Measurements from ENCODE around the gene NPS. TPM values are rescaled to one million over a fixed set of nuclear protein-coding genes. Genes with fewer than 3 reads are reported as not detected.

NPS gene
- total RNA-seq, 2 donors from 2014 or later = not detected

- H3K36me3 ChIP-seq = no peaks in the 10 kb centered on the region
- no peaks in the 10 kb centered on the region for H3K4me1 ChIP-seq (ENCODE audit: control insufficient read depth in 1 of 2, low read depth in 2 of 2)
- no peak overlapping the region for H3K4me3 ChIP-seq
- H3K27me3 ChIP-seq (replicated peaks; ENCODE audit: insufficient read depth) = no peaks in the 10 kb centered on the region
- H3K27ac ChIP-seq = no peak overlapping the region
- H3K9me3 ChIP-seq = no peaks in the 10 kb centered on the region
- DNase-seq (ENCODE audit: low spot score) (no peak), ATAC-seq (ENCODE audit: insufficient number of reproducible peaks, low FRiP score, low read depth) (no peak)
- TF ChIP-seq CTCF (IDR thresholded peaks at IDR 0.05) = no peak
Measured at GRCh38 chr10:127527891-127528290, 21.2 kb upstream of the NPS start.

GRCh38 chr10:127532193-127532592, 16.9 kb upstream of the NPS start:
- no peak overlapping the region for H3K27ac ChIP-seq
- H3K4me1 ChIP-seq (ENCODE audit: control insufficient read depth in 1 of 2, low read depth in 2 of 2) = no peaks in the 10 kb centered on the region
- no peak for DNase-seq (ENCODE audit: low spot score)
- TF ChIP-seq CTCF (IDR thresholded peaks at IDR 0.05) = no peak
- no peak overlapping the region for H3K4me3 ChIP-seq
- H3K9me3 ChIP-seq = no peaks in the 10 kb centered on the region
- ATAC-seq (ENCODE audit: insufficient number of reproducible peaks, low FRiP score, low read depth) = no peak
- no peaks in the 10 kb centered on the region for H3K36me3 ChIP-seq
- H3K27me3 ChIP-seq (replicated peaks; ENCODE audit: insufficient read depth) = no peaks in the 10 kb centered on the region

GRCh38 chr10:127532659-127533058, 16.4 kb upstream of the NPS start:
- TF ChIP-seq CTCF (IDR thresholded peaks at IDR 0.05) = no peak
- H3K9me3 ChIP-seq = no peaks in the 10 kb centered on the region
- ATAC-seq (ENCODE audit: insufficient number of reproducible peaks, low FRiP score, low read depth) = no peak

GRCh38 chr10:127534074-127534473, 15.0 kb upstream of the NPS start:
- Histone ChIP-seq H3K36me3 (no peaks in the 10 kb centered on the region), H3K27ac (no peak overlapping the region), H3K27me3 (replicated peaks; ENCODE audit: insufficient read depth) (no peaks in the 10 kb centered on the region), H3K4me3 (no peak overlapping the region), H3K9me3 (no peaks in the 10 kb centered on the region), H3K4me1 (ENCODE audit: control insufficient read depth in 1 of 2, low read depth in 2 of 2) (no peaks in the 10 kb centered on the region)
- DNase-seq (ENCODE audit: low spot score) (no peak), ATAC-seq (ENCODE audit: insufficient number of reproducible peaks, low FRiP score, low read depth) (no peak)
- no peak for TF ChIP-seq CTCF (IDR thresholded peaks at IDR 0.05)

More at GRCh38 chr10:127532659-127533058, 16.4 kb upstream of the NPS start:
- no peaks in the 10 kb centered on the region for H3K36me3 ChIP-seq
- no peaks in the 10 kb centered on the region for H3K4me1 ChIP-seq (ENCODE audit: control insufficient read depth in 1 of 2, low read depth in 2 of 2)
- H3K27me3 ChIP-seq (replicated peaks; ENCODE audit: insufficient read depth) = no peaks in the 10 kb centered on the region
- H3K4me3 ChIP-seq = no peak overlapping the region
- no peak overlapping the region for H3K27ac ChIP-seq
- no peak for DNase-seq (ENCODE audit: low spot score)

GRCh38 chr10:127534496-127534895, 14.6 kb upstream of the NPS start:
- ATAC-seq (ENCODE audit: insufficient number of reproducible peaks, low FRiP score, low read depth) (no peak), DNase-seq (ENCODE audit: low spot score) (no peak)
- no peaks in the 10 kb centered on the region for H3K4me1 ChIP-seq (ENCODE audit: control insufficient read depth in 1 of 2, low read depth in 2 of 2)
- H3K9me3 ChIP-seq = no peaks in the 10 kb centered on the region
- TF ChIP-seq CTCF (IDR thresholded peaks at IDR 0.05) = no peak
- no peak overlapping the region for H3K4me3 ChIP-seq
- no peak overlapping the region for H3K27ac ChIP-seq
- no peaks in the 10 kb centered on the region for H3K27me3 ChIP-seq (replicated peaks; ENCODE audit: insufficient read depth)
- H3K36me3 ChIP-seq = no peaks in the 10 kb centered on the region

Measured in thoracic aorta (tissue), 2 donors.